Liver (tissue), 9 donors: ENCODE results near the gene ARHGEF19. TPM values are rescaled to one million over a fixed set of nuclear protein-coding genes. Genes with fewer than 3 reads are reported as not detected.

Experiments
- DNase-seq: peaks from one replicate; pipeline ENCODE4 v3.0.0-alpha.2; 2017; ENCODE audit warnings: low spot score
- H3K27ac ChIP-seq, 2 donors: one replicate each; pipeline ENCODE4 v1.7.0; 2013; ENCODE audit warnings: inconsistent platforms in 2 of 2, low read length in 2 of 2, control low read depth in 1 of 2, low read depth in 1 of 2, mild to moderate bottlenecking in 1 of 2
- H3K27me3 ChIP-seq, 4 donors: one replicate each; pipeline versions ENCODE4 v1.6.1 to v1.7.0; 2013; ENCODE audit warnings: low read length in 3 of 4, inconsistent platforms in 1 of 4, mild to moderate bottlenecking in 1 of 4, moderate library complexity in 1 of 4; ENCODE audit not compliant: control insufficient read depth in 4 of 4, insufficient read depth in 4 of 4
- H3K36me3 ChIP-seq, 4 donors: one replicate each; pipeline versions ENCODE4 v1.6.1 to v1.7.0; 2013; ENCODE audit warnings: low read length in 3 of 4, mild to moderate bottlenecking in 3 of 4, low read depth in 1 of 4, moderate library complexity in 1 of 4; ENCODE audit not compliant: control insufficient read depth in 4 of 4, insufficient read depth in 3 of 4
- H3K4me1 ChIP-seq, 4 donors: one replicate each; pipeline versions ENCODE4 v1.6.1 to v1.7.0; 2013; ENCODE audit warnings: low read length in 3 of 4, mild to moderate bottlenecking in 3 of 4, moderate library complexity in 1 of 4; ENCODE audit not compliant: control insufficient read depth in 4 of 4, insufficient read depth in 4 of 4
- H3K4me3 ChIP-seq, 3 donors: one replicate each; pipeline versions ENCODE4 v1.6.1 to v1.7.0; 2013; ENCODE audit warnings: low read length in 3 of 3, control low read depth in 1 of 3, low read depth in 1 of 3, mild to moderate bottlenecking in 1 of 3
- H3K9ac ChIP-seq, 2 donors: one replicate each; pipeline ENCODE4 v1.7.0; 2013; ENCODE audit warnings: low read length in 2 of 2, mild to moderate bottlenecking in 2 of 2, moderate library complexity in 2 of 2, control low read depth in 1 of 2, low read depth in 1 of 2
- H3K9me3 ChIP-seq, 4 donors: one replicate each; pipeline versions ENCODE4 v1.6.1 to v1.7.0; 2013; ENCODE audit warnings: low read length in 3 of 4; ENCODE audit not compliant: control insufficient read depth in 4 of 4
- ATF3 ChIP-seq: IDR thresholded peaks from 2 replicates; pipeline ENCODE4 v1.6.1; 2016; ENCODE audit warnings: antibody characterized with exemption
- CTCF ChIP-seq: fragments of 150-350 bp; IDR thresholded peaks from 2 replicates; pipeline ENCODE4 v1.5.1; 2017; ENCODE audit warnings: improper control_type of control experiment, low read depth, low read length; ENCODE audit not compliant: missing input control
- EGR1 ChIP-seq, 2 donors: IDR thresholded peaks; 2 replicates each; pipeline ENCODE4 v1.6.1; 2016 to 2018; ENCODE audit warnings: antibody characterized with exemption in 2 of 2, low read depth in 2 of 2
- FOXA1 ChIP-seq: IDR thresholded peaks from 2 replicates; pipeline ENCODE4 v1.6.1; 2016; ENCODE audit warnings: antibody characterized with exemption
- FOXA2 ChIP-seq: IDR thresholded peaks from 2 replicates; pipeline ENCODE4 v1.6.1; 2016; ENCODE audit warnings: antibody characterized with exemption
- GABPA ChIP-seq, 2 donors: IDR thresholded peaks in 1 of 2; conservative IDR thresholded peaks in 1 of 2; 2 replicates each; pipeline ENCODE4 v1.6.1; 2016; ENCODE audit warnings: antibody characterized with exemption in 2 of 2, mild to moderate bottlenecking in 1 of 2, moderate library complexity in 1 of 2
- HNF4A ChIP-seq, 2 donors: conservative IDR thresholded peaks; 2 replicates each; pipeline ENCODE4 v1.6.1; 2016; ENCODE audit warnings: antibody characterized with exemption in 2 of 2, mild to moderate bottlenecking in 2 of 2
- HNF4G ChIP-seq: IDR thresholded peaks from 2 replicates; pipeline ENCODE4 v1.6.1; 2016; ENCODE audit warnings: antibody characterized with exemption
- JUND ChIP-seq, 2 donors: IDR thresholded peaks; 2 replicates each; pipeline ENCODE4 v1.6.1; 2016; ENCODE audit warnings: antibody characterized with exemption in 2 of 2
- NR2F2 ChIP-seq: IDR thresholded peaks from 2 replicates; pipeline ENCODE4 v1.6.1; 2016; ENCODE audit warnings: antibody characterized with exemption
- RAD21 ChIP-seq, 2 donors: IDR thresholded peaks; 2 replicates each; pipeline ENCODE4 v1.6.1; 2016; ENCODE audit warnings: antibody characterized with exemption in 2 of 2, mild to moderate bottlenecking in 2 of 2
- RXRA ChIP-seq, 2 donors: IDR thresholded peaks; 2 replicates each; pipeline ENCODE4 v1.6.1; 2017 to 2018; ENCODE audit warnings: antibody characterized with exemption in 2 of 2, mild to moderate bottlenecking in 1 of 2
- SP1 ChIP-seq: IDR thresholded peaks from 2 replicates; pipeline ENCODE4 v1.6.1; 2018; ENCODE audit warnings: antibody characterized with exemption, mild to moderate bottlenecking
- TAF1 ChIP-seq: conservative IDR thresholded peaks from 2 replicates; pipeline ENCODE4 v1.6.1; 2016; ENCODE audit warnings: antibody characterized with exemption, mild to moderate bottlenecking
- YY1 ChIP-seq: IDR thresholded peaks from 2 replicates; pipeline ENCODE4 v1.6.1; 2016; ENCODE audit warnings: antibody characterized with exemption, mild to moderate bottlenecking
- WGBS: extraction: QIAGEN DNeasy Blood & Tissue Kit; methylation state at CpG from one replicate; pipeline ENCODE4 v1.1.7; 2013; 5-methylcytosine and 5-hydroxymethylcytosine counted together
- polyA plus RNA-seq, 2 donors: library from polyadenylated mRNA; stranded (reverse) in 1 of 2; unstranded in 1 of 2; fragments of 200-250 nt in 1 of 2; fragments of >200 nt in 1 of 2; fragmentation: Nextera tagmentation in 1 of 2; extraction: Ambion mirVana in 1 of 2; gene quantifications; one replicate each; pipeline versions ENCODE4 v1.2.1 to v1.2.3, GENCODE V29; 2013 to 2015
- total RNA-seq, 2 donors: library from RNA; depleted of rRNA; stranded (reverse); fragments of >200 nt; gene quantifications; one replicate each; pipeline ENCODE4 v1.2.3, GENCODE V29; 2014
- TF ChIP-seq, protein P1 (sequence below): IDR thresholded peaks from 2 replicates; pipeline ENCODE4 v1.6.1; 2016; ENCODE audit warnings: antibody characterized with exemption
- TF ChIP-seq, protein P2 (sequence below): IDR thresholded peaks from 2 replicates; pipeline ENCODE4 v1.6.1; 2016; ENCODE audit warnings: antibody characterized with exemption
- TF ChIP-seq, protein P3 (sequence below): IDR thresholded peaks from 2 replicates; pipeline ENCODE4 v1.6.1; 2016; ENCODE audit warnings: antibody characterized with exemption, mild to moderate bottlenecking
- donor health status: healthy.
- donor health status: healthy.
- donor health status: healthy.
- donor health status: healthy.
- donor health status: healthy.

Gene ARHGEF19
- total and polyA plus RNA-seq, 4 donors = 0.79 to 3.2 (median 2.5) TPM

DNA sequence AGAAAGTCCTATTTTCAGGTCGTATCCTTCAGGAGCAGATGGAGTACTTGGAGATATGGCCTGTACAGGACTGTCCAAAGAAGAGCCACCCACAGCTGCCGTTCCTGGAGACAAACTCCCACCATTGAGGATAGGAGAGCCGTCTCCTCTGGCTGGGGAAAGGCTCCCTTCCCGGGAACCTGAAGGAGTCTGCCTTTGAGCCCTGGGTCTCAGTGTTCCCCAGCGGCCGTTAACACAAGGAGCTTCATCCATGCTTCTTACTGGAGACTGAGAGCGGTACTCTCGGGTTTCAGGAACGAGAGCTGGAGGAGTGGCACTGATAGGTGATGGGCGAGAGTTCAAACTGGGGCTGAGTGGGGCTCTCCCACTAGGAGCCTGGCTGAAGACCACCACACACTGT, 38.9 kb upstream of the ARHGEF19 start:
- H3K27me3 ChIP-seq = no peaks in the 10 kb centered on the region
- DNase-seq = no peak
- H3K4me3 ChIP-seq = no peak overlapping the region
- H3K36me3 ChIP-seq = peaks cover 2 to 15% (median 14%) of the 10 kb centered on the region in 4 donors
- TF ChIP-seq GABPA (IDR thresholded peaks at IDR 0.05 in 1 of 2, conservative IDR thresholded peaks at IDR 0.05 in 1 of 2) = no peak
- no peak for TF ChIP-seq EGR1 (IDR thresholded peaks at IDR 0.05; ENCODE audit: low read depth in 2 of 2)
- TF ChIP-seq YY1 = no peak
- TF ChIP-seq HNF4G = no peak
- TF ChIP-seq SP1 = no peak
- no peak for TF ChIP-seq HNF4A (conservative IDR thresholded peaks at IDR 0.05)
- no peak for TF ChIP-seq ATF3
- TF ChIP-seq, protein P1, sequence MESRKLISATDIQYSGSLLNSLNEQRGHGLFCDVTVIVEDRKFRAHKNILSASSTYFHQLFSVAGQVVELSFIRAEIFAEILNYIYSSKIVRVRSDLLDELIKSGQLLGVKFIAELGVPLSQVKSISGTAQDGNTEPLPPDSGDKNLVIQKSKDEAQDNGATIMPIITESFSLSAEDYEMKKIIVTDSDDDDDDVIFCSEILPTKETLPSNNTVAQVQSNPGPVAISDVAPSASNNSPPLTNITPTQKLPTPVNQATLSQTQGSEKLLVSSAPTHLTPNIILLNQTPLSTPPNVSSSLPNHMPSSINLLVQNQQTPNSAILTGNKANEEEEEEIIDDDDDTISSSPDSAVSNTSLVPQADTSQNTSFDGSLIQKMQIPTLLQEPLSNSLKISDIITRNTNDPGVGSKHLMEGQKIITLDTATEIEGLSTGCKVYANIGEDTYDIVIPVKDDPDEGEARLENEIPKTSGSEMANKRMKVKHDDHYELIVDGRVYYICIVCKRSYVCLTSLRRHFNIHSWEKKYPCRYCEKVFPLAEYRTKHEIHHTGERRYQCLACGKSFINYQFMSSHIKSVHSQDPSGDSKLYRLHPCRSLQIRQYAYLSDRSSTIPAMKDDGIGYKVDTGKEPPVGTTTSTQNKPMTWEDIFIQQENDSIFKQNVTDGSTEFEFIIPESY = no peak
- TF ChIP-seq RAD21 (IDR thresholded peaks at IDR 0.05) = no peak
- TF ChIP-seq FOXA2 = no peak
- H3K9ac ChIP-seq = no peak overlapping the region
- WGBS = 93% methylated on average over 10 of the region's 10 CpGs
- H3K4me1 ChIP-seq = peaks cover 5 to 48% (median 43%) of the 10 kb centered on the region in 4 donors
- H3K27ac ChIP-seq = no peak overlapping the region
- no peaks in the 10 kb centered on the region for H3K9me3 ChIP-seq

GRCh38 chr1:16250524-16251251, 38.2 kb upstream of the ARHGEF19 start:
- H3K36me3 ChIP-seq = peaks cover 2 to 15% (median 11%) of the 10 kb centered on the region in 4 donors
- TF ChIP-seq YY1 (no peak), FOXA1 (no peak), CTCF (no peak), RXRA (IDR thresholded peaks at IDR 0.05) (no peak), GABPA (IDR thresholded peaks at IDR 0.05 in 1 of 2, conservative IDR thresholded peaks at IDR 0.05 in 1 of 2) (no peak), HNF4A (conservative IDR thresholded peaks at IDR 0.05) (peak; percentile 11 to 60), ATF3 (no peak), FOXA2 (no peak), SP1 (peak; percentile 72), EGR1 (IDR thresholded peaks at IDR 0.05; ENCODE audit: low read depth in 2 of 2) (no peak), NR2F2 (peak; percentile 27), TAF1 (no peak), RAD21 (IDR thresholded peaks at IDR 0.05) (peak in 1 of 2 donors; percentile 15), HNF4G (no peak), JUND (IDR thresholded peaks at IDR 0.05) (no peak)
- TF ChIP-seq, protein P2, sequence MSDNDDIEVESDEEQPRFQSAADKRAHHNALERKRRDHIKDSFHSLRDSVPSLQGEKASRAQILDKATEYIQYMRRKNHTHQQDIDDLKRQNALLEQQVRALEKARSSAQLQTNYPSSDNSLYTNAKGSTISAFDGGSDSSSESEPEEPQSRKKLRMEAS = no peak
- TF ChIP-seq, protein P1 = no peak
- TF ChIP-seq, protein P3, sequence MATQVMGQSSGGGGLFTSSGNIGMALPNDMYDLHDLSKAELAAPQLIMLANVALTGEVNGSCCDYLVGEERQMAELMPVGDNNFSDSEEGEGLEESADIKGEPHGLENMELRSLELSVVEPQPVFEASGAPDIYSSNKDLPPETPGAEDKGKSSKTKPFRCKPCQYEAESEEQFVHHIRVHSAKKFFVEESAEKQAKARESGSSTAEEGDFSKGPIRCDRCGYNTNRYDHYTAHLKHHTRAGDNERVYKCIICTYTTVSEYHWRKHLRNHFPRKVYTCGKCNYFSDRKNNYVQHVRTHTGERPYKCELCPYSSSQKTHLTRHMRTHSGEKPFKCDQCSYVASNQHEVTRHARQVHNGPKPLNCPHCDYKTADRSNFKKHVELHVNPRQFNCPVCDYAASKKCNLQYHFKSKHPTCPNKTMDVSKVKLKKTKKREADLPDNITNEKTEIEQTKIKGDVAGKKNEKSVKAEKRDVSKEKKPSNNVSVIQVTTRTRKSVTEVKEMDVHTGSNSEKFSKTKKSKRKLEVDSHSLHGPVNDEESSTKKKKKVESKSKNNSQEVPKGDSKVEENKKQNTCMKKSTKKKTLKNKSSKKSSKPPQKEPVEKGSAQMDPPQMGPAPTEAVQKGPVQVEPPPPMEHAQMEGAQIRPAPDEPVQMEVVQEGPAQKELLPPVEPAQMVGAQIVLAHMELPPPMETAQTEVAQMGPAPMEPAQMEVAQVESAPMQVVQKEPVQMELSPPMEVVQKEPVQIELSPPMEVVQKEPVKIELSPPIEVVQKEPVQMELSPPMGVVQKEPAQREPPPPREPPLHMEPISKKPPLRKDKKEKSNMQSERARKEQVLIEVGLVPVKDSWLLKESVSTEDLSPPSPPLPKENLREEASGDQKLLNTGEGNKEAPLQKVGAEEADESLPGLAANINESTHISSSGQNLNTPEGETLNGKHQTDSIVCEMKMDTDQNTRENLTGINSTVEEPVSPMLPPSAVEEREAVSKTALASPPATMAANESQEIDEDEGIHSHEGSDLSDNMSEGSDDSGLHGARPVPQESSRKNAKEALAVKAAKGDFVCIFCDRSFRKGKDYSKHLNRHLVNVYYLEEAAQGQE = no peak
- no peak for DNase-seq
- H3K27me3 ChIP-seq = no peaks in the 10 kb centered on the region
- no peak overlapping the region for H3K9ac ChIP-seq
- 79% methylated on average over 15 of the region's 15 CpGs for WGBS
- H3K9me3 ChIP-seq = no peaks in the 10 kb centered on the region
- H3K4me1 ChIP-seq = peaks cover 5 to 48% (median 43%) of the 10 kb centered on the region in 4 donors
- H3K4me3 ChIP-seq = no peak overlapping the region
- no peak overlapping the region for H3K27ac ChIP-seq
